Fibroblast of skin of right biceps (primary cell): ENCODE results near the gene KIF2A.

Experiments used
- DNase-seq: peaks from one replicate; pipeline ENCODE4 v3.0.0-alpha.2; 2013

KIF2A gene

DNA sequence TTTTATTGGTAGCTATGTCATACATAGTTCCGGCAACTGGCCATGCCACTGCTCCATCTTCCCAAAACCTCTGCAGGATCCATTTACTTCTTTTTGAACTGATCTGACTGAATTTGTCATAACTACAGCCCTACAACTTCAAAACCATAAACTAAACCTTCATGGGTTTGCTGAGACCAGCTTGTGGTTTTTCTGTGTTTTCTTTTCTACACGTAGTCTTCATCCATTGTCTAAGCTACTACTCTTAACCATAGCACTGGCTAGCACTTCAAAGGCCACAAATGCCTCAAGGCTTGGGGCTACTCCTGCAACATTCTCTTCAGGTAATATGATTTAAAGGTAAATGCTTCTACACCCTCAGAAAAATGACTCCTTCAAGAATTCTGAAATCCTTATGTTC is 9.0 kb upstream of the KIF2A start:
- DNase-seq: no peak

DNA sequence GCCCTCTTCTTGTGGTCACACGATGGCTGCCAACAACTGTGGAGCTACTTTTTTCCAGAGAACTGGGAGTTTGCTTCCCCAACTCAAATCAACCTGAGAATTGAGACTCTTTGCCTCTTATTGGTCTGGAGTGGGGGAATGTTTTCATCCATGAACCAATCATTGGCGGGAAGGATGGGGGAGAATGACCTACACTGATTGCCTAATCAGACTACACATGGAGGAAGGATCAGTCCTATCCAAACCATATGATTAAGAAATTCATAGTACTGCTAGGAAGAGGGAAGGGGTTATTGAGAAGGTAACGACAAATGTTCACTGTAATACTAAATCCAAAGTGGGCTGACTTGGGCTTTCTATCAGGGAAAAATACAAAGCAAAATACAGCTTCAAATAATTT is 7.9 kb upstream of the KIF2A start:
- no peak for DNase-seq

GRCh38 chr5:62299101-62299500 is 6.9 kb upstream of the KIF2A start:
- DNase-seq: no peak

DNA sequence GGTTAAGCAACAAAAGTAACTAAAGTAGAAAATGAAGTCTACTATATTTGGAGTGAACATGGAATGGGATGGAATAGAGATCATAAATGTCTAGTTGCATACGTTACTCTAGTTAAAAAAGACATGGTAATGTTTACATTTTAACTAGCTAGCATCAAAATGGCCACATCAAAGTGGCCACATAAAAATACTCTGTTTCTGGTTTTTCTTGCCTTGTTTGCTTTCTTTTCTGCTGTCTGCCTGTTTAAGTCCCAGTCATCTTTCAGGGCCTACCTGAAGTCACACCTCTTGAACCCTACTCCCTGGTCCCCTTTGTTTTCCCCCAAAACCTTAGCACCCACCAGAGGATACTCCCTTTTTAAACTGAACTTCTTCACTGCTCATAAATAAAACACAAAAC is 6.4 kb upstream of the KIF2A start:
- no peak for DNase-seq

- DNase-seq: no peak
Measured at GRCh38 chr5:62305358-62305714, 670 bp upstream of the KIF2A start.

DNA sequence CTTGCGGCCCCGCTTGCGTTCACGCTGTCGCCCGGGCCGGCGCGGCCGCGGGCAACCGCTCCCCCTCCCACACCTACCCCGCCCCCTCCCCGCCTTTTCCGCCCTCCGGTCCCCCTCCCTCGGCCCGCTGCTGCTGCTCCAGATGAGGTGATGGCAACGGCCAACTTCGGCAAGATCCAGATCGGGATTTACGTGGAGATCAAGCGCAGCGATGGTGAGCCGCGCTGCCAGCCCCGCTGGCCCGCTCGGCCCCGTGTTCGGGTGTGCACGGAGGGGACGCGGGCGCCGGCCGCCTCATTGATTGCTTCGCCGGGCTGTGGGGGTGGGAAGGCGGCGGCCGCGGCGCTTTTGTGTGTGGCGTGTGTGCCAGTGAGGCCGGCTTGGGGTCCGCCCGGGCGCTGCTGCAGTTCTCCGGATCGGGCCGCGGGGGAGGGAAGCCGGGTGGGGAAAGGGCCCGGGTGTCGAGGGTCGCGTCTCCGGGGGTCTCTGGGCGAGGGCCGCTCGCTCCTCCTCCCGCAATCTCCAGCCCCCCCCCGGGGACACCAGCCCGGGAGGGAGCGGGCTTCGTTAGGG is 403 bp downstream of the KIF2A start:
- DNase-seq: no peak

DNA sequence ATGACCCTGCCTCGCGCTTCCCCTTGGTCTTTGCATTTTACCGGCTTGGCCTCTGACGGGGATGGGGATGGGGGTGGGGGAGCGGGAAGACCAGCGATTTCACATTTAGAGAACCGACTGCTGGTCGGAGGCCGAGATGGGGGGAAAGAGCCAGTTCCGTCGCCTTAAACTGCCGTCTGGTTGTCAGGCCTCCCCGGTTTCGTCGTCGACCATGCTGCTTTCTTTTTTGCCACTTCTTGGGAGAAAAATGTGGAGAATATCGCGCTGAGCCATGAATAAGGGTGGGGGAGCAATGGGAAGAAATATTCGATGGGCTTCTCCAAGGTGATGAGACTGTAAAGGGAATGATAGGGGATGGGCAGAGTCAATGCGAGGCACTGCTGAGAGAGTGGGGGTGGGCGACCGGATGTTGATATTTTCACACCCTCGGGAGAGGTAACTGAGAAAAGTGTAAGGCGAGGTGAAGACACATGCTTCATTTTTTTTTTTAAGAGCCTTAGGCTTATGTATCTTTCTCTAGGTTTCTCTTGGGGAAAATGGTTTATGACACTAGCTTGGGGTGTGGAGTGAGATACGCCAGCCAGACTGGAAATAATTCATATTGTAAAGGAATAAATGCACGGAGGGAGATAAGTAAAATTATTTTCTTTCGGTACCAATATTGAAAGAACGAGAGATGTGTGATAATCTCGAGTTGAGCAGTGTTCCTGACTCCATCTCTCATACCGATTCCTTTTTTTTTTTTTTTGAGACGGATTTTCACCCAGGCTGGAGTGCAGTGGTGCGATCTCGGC is 1.1 kb downstream of the KIF2A start:
- peak; percentile 46 for DNase-seq

DNA sequence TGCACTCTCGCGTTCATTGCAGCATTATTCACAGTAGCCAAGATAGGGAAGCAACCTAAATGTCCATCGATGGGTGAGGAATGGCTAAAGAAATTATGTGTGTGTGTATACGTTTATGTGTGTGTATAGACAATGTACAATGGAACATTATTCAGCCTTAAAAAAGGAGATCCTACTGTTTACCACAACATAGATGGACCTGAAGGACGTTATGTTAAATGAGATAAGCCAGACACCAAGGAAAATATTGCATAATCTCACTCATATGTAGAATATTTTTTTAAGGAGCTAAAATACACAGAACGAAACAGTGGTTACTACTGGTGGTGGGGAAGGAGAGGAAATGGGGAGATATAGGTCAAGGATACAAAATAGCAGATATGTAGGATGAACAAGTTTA is 2.4 kb downstream of the KIF2A start:
- DNase-seq: no peak

DNA sequence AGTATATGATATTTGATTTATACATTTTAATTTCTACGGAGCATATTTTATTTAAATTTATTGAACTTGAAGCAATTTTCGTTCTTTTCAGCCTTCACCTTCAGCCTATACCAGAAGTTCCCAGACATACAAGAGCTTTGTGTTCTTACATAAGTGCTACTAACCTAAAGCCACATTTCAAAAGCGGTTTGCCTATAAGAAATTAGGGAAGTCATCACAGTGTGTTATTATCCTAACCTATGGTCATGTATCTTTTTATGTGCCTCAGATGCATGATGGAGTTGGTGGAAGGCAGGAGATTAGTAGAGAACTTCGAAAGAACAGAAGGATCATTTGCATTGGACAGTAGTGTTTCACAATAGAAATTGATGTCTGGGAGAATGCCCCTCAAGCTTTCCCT is 3.1 kb downstream of the KIF2A start:
- no peak for DNase-seq

- no peak for DNase-seq
Measured at GRCh38 chr5:62310426-62311143, 4.6 kb downstream of the KIF2A start.

GRCh38 chr5:62312036-62312435 is 6.0 kb downstream of the KIF2A start:
- DNase-seq: no peak

DNA sequence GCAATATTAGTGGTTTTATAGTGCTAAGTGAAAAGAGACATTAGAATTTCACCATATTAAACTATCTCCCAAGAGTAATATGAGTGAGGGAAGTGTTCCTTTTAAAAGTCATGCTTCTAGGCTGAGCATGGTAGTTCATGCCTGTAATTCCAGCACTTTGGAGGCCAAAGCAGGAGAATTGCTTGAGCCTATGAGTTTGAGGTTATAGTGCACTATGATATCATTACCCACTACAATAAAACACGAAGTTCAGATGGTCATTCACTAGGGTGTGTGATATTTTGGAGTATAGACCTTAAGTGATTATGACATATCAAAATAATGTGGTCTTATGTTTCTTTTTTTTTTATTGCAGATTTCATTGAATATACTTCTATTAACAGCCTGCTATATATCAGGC is 6.7 kb downstream of the KIF2A start:
- DNase-seq: no peak

GRCh38 chr5:62314213-62314830 is 8.3 kb downstream of the KIF2A start:
- no peak for DNase-seq

DNA sequence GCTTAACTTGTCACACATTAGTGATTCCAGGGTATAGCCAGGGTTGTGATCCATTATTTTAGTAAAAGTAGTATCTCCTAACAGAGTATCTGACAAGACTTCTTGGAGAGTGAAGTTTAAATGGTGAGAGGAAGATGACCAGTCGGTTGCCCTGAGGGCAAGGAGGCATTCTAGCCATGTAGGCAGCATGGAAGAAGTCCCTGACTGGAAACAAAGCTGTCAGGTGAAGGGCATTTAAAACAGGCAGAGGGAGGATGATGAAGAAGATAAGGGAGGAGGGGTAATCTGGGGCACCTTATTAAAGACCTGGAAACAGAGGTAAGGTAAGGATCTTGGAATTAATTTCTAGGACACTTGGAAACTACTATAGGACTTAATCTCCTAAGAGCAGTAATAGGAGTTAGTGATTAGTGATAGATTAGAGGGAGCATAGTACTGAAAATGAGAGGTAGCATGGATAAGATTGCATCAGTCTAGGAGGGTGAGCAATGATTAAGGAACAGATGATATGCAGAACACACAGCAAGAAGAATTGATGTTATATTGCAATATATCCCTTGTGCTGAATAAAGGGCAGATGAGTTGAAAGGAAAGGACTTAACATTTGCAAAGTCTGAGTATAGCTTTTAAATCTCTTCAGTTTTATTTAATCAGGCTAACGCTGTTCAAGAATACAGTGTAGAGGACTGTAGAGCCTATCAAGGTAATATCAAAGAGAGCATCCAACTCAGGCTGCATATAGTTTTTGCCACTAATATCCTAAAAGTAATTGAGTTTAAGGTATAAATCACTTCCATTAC is 9.6 kb downstream of the KIF2A start:
- peak; percentile 23 for DNase-seq

- peak; percentile 11 for DNase-seq
Measured at GRCh38 chr5:62316176-62316502, 10.1 kb downstream of the KIF2A start.

DNA sequence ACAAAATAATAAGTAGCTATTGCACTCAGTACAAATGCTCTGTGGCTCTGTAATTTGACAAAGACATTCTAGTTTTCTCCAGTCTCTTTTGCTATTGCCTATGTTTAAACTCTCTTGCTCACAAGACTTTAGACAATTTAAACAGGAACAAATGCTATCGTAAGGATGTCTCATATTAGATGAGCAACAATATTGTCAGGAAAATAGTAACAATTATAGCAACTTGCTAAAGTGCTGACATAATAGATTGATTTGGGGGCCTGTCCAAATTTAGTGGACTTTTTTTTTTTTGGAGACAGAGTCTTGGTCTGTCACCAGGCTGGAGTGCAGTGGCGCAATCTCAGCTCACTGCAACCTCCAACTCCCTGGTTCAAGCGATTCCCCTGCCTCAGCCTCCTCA is 11.8 kb downstream of the KIF2A start:
- DNase-seq: no peak

DNA sequence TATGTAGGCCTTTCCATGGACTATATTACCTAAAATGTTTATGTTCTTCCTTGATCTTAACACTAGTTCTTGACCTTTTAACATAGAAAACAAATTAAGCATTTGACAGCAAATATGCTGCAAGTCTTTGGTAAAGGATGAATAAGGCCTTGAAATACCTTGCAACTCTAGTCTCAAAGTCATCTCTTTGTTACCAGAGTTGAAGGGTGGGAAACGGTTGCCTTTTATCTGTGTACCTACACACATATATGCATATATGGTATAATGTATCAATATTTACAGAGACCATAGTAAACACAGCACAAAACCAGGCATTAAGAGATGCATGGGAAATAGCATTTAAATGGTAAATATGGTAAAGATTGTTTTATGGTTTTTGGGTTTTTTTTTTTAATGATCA is 16.5 kb downstream of the KIF2A start:
- no peak for DNase-seq

- no peak for DNase-seq
Measured at GRCh38 chr5:62326302-62326701, 20.3 kb downstream of the KIF2A start.

GRCh38 chr5:62326702-62327101 is 20.7 kb downstream of the KIF2A start:
- no peak for DNase-seq

- peak; percentile 22 for DNase-seq
Measured at GRCh38 chr5:62327138-62328053, 21.4 kb downstream of the KIF2A start.

- DNase-seq: peak; percentile 15
Measured at GRCh38 chr5:62328772-62329491, 22.9 kb downstream of the KIF2A start.
